ENCODE results near the gene FAM120C. TPM values are rescaled to one million over a fixed set of nuclear protein-coding genes. Genes with fewer than 3 reads are reported as not detected.

The FAM120C gene
- total and polyA plus RNA-seq, 2 experiments from 2014 or later, result 2.6 to 4.9 TPM

- Histone ChIP-seq H4K20me1 (ENCODE audit: insufficient read depth, poor library complexity, severe bottlenecking) (no peaks in the 10 kb centered on the region), H3K4me2 (no peak overlapping the region), H3K79me2 (no peaks in the 10 kb centered on the region), H3K27ac (no peak overlapping the region), H3K9me2 (replicated peaks; ENCODE audit: insufficient read depth) (no peaks in the 10 kb centered on the region), H3K36me3 (replicated peaks; ENCODE audit: insufficient read depth, low read depth) (no peaks in the 10 kb centered on the region), H3K27me3 (no peaks in the 10 kb centered on the region), H3K4me1 (ENCODE audit: insufficient read depth) (no peaks in the 10 kb centered on the region), H2AFZ (no peak overlapping the region), H3K9me3 (ENCODE audit: low read depth) (no peaks in the 10 kb centered on the region), H3K4me3 (no peak overlapping the region)
- no peak for DNase-seq (ENCODE audit: low spot score)
- WGBS (ENCODE audit: low lambda C conversion rate, missing lambda C conversion rate), result 80% methylated on average over 5 of the region's 5 CpGs
- TF ChIP-seq EZH2 (IDR thresholded peaks at IDR 0.05; ENCODE audit: borderline replicate concordance) (no peak), EZH2phosphoT487 (IDR thresholded peaks at IDR 0.05; ENCODE audit: low read depth, severe bottlenecking, unreplicated experiment) (no peak), CTCF (IDR thresholded peaks at IDR 0.05; ENCODE audit: poor library complexity) (no peak)
Measured at GRCh38 chrX:54024350-54024749, 158.7 kb downstream of the FAM120C start.

Small RNAs within 50 kb of the gene (small RNA-seq; reads per million reads assigned to genes)
- gene AL589872.1, result not detected

Other genes starting within 250 kb of the FAM120C start
- 19.6 and 20.2 TPM in 2 replicates for gene PHF8, start 138.8 kb downstream of the FAM120C start, total RNA-seq
- gene PHF8, start 138.8 kb downstream of the FAM120C start, polyA plus RNA-seq, result 11.1 TPM in 2 replicates
- 12.4 and 12.5 TPM in 2 replicates for gene WNK3, start 174.8 kb upstream of the FAM120C start, total RNA-seq
- 9.8 and 10.6 TPM in 2 replicates for gene WNK3, start 174.8 kb upstream of the FAM120C start, polyA plus RNA-seq

Measured in hepatocyte (in vitro differentiated cells).